Aorta (tissue), 5 donors: ENCODE data around the gene PCBD2. TPM values are rescaled to one million over a fixed set of nuclear protein-coding genes. Genes with fewer than 3 reads are reported as not detected.
"Not testable (repeated sequence)": the region's sequence is repeated elsewhere in the genome, so short reads cannot be mapped to it uniquely, and the experiment has no call there.

Experiments used
- ATAC-seq: fragments of 200-7000 bp; cut with Tn5 transposase; one replicate; pipeline ENCODE4 v1.9.1; 2022; ENCODE audit warnings: moderate library complexity; ENCODE audit not compliant: low FRiP score
- DNase-seq, 2 donors: peaks; one replicate each; pipeline ENCODE4 v3.0.0-alpha.2; 2020
- H3K27ac ChIP-seq, 2 donors: one replicate each; pipeline ENCODE4 v1.5.1; 2013; ENCODE audit warnings: low read length in 2 of 2, mild to moderate bottlenecking in 2 of 2, moderate library complexity in 2 of 2, control low read depth in 1 of 2, inconsistent platforms in 1 of 2, low read depth in 1 of 2
- H3K27me3 ChIP-seq, 2 donors: one replicate each; pipeline ENCODE4 v1.6.1; 2013; ENCODE audit warnings: control low read depth in 1 of 2, low read length in 1 of 2, mild to moderate bottlenecking in 1 of 2, moderate library complexity in 1 of 2; ENCODE audit not compliant: insufficient read depth in 2 of 2, control insufficient read depth in 1 of 2
- H3K36me3 ChIP-seq, 2 donors: one replicate each; pipeline ENCODE4 v1.6.1; 2013; ENCODE audit warnings: control low read depth in 1 of 2, low read length in 1 of 2, mild to moderate bottlenecking in 1 of 2; ENCODE audit not compliant: insufficient read depth in 2 of 2, control insufficient read depth in 1 of 2
- H3K4me1 ChIP-seq, 2 donors: one replicate each; pipeline ENCODE4 v1.6.1; 2013; ENCODE audit warnings: low read length in 2 of 2, control low read depth in 1 of 2, mild to moderate bottlenecking in 1 of 2, moderate library complexity in 1 of 2; ENCODE audit not compliant: insufficient read depth in 2 of 2, control insufficient read depth in 1 of 2
- H3K4me3 ChIP-seq, 2 donors: one replicate each; pipeline ENCODE4 v1.5.1; 2013; ENCODE audit warnings: low read length in 2 of 2, control low read depth in 1 of 2, mild to moderate bottlenecking in 1 of 2
- H3K9me3 ChIP-seq: one replicate; pipeline ENCODE4 v1.6.1; 2013; ENCODE audit warnings: mild to moderate bottlenecking, low read length; ENCODE audit not compliant: control insufficient read depth
- WGBS, 2 donors: extraction: QIAGEN DNeasy Blood & Tissue Kit; methylation state at CpG; one replicate each; pipeline ENCODE4 v1.1.7; 2013; 5-methylcytosine and 5-hydroxymethylcytosine counted together
- intact Hi-C, 2 donors: fragments of 100-400 bp; cut with DNase I; formaldehyde crosslinking; loops; one replicate each; pipeline versions ENCODE4 v1.14.2 to v1.15.0; 2022
- polyA plus RNA-seq, 2 donors: library from polyadenylated mRNA; stranded (reverse); fragments of 200-250 nt; gene quantifications; one replicate each; pipeline ENCODE4 v1.2.3, GENCODE V29; 2013
- total RNA-seq, 2 donors: library from RNA; stranded (reverse); fragmentation: NEBNext Ultra II Directional; extraction: Animal tissue kit (Norgen Biotek cat#: 25700); gene quantifications; one replicate each; pipeline ENCODE4 v1.2.1, GENCODE V29; 2021
- donor health status: healthy with polysubstance abuse.
- donor health status: Bipolar disorder and iron deficiency.
- donor health status: DM: no; HTN: no; CAD: no.
- donor health status: DM: no; HTN: no; CAD: no.
- donor health status: DM: yes; HTN: yes; CAD: no.

The PCBD2 gene
- total and polyA plus RNA-seq, 4 donors = 2.8 to 9.2 (median 5.2) TPM

DNA sequence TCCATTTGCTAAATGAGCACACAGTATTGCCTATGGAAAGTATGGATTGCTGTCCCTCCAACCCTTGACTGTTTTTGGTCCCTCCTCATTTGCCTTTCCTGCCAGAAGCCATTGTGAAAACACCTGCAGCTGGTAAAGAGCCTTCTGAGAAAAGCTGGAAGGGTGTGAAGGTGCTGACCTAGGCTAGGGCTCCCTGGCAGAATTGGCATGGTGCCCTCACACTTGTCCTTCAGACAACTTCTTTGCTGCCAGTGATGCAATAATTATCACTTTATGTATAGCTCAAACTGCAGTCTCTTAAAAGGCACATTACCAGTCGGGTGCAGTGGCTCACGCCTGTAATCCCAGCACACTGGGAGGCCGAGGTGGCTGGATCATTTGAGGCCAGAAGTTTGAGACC, 26.5 kb upstream of the PCBD2 start:
- no peak for DNase-seq
- intact Hi-C loops = no loop called here
- WGBS, 2 donors = 93 to 94% methylated on average over 3 of the region's 3 CpGs

DNA sequence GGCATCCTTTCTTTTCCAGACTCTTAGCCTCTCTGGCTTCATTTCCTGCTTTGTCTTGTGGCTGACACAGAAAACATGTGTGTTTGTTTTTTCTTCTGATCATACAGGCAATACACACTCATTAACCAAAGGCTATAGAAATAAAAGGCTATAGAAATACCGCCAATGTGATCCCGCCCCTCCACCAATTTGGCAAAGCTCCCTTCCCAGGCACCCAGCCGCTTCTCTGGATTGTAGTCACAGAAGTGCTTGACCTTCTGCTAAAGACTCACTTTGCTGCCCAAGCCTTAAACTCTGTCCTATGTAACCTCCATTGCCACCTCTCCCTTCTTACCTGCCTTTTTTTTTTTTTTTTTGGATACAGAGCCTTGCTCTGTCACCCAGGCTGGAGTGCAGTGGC, 25.5 kb upstream of the PCBD2 start:
- H3K27me3 ChIP-seq = no peaks in the 10 kb centered on the region
- WGBS, 2 donors = 80 to 84% methylated on average over 3 of the region's 3 CpGs
- DNase-seq = no peak
- no peak overlapping the region for H3K4me3 ChIP-seq
- no peaks in the 10 kb centered on the region for H3K36me3 ChIP-seq
- ATAC-seq = no peak
- intact Hi-C loops = no loop called here
- H3K27ac ChIP-seq = no peak overlapping the region
- H3K9me3 ChIP-seq = no peaks in the 10 kb centered on the region
- H3K4me1 ChIP-seq = no peaks in the 10 kb centered on the region

More for the DNA sequence above, 26.5 kb upstream of the PCBD2 start:
- Histone ChIP-seq H3K27me3 (no peaks in the 10 kb centered on the region), H3K36me3 (no peaks in the 10 kb centered on the region), H3K27ac (no peak overlapping the region), H3K4me3 (no peak overlapping the region), H3K4me1 (no peaks in the 10 kb centered on the region), H3K9me3 (no peaks in the 10 kb centered on the region)
- no peak for ATAC-seq

DNA sequence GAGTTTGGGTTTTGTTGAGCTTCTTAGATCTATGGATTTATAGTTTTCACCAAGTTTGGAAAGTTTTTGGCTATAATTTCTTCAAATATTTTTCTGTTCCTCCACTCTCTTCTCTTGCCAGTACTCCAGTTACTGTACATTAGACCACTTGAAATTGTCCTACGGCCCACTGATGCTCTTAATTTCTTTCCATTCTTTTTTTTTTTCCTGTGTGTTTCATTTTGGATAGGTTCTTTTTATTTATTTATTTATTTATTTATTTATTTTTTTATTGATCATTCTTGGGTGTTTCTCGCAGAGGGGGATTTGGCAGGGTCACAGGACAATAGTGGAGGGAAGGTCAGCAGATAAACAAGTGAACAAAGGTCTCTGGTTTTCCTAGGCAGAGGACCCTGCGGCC, 24.0 kb upstream of the PCBD2 start:
- not testable (repeated sequence) for DNase-seq
- 79 to 80% methylated on average over 1 to 2 of the region's 3 CpGs for WGBS, 2 donors

DNA sequence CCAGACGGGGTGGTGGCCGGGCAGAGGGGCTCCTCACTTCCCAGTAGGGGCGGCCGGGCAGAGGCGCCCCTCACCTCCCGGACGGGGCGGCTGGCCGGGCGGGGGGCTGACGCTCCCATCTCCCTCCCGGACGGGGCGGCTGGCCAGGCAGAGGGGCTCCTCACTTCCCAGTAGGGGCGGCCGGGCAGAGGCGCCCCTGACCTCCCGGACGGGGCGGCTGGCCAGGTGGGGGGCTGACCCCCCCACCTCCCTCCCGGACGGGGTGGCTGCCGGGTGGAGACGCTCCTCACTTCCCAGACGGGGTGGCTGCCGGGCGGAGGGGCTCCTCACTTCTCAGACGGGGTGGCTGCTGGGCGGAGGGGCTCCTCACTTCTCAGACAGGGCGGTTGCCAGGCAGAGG, 23.2 kb upstream of the PCBD2 start:
- H3K4me3 ChIP-seq, H3K4me1 ChIP-seq, intact Hi-C loops, ATAC-seq, DNase-seq, H3K27ac ChIP-seq, H3K9me3 ChIP-seq, H3K27me3 ChIP-seq, H3K36me3 ChIP-seq: not testable (repeated sequence)
- WGBS, 2 donors = 92 to 96% methylated on average over 12 to 28 of the region's 30 CpGs

More for the DNA sequence above, 24.0 kb upstream of the PCBD2 start:
- H3K4me1 ChIP-seq, H3K9me3 ChIP-seq, H3K36me3 ChIP-seq, H3K27ac ChIP-seq, H3K4me3 ChIP-seq, ATAC-seq, intact Hi-C loops, H3K27me3 ChIP-seq: not testable (repeated sequence)

DNA sequence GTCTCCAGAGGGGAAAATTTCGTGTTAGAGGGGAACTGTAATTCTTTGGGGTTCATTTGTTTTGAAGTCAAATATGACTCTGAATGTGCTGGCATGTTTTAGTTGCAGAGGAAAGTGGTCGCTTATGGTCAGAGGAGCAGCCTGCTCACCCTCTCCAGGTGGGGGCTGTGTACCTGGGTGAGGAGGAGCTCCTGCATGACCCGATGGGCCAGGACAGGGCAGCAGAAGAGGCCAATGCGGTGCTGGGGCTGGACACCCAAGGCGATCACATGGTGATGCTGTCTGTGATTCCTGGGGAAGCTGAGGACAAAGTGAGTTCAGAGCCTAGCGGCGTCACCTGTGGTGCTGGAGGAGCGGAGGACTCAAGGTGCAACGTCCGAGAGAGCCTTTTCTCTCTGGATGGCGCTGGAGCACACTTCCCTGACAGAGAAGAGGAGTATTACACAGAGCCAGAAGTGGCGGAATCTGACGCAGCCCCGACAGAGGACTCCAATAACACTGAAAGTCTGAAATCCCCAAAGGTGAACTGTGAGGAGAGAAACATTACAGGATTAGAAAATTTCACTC, 17.3 kb upstream of the PCBD2 start:
- H3K4me3 ChIP-seq = no peak overlapping the region
- H3K27me3 ChIP-seq = no peaks in the 10 kb centered on the region
- DNase-seq (no peak), ATAC-seq (peak; percentile 15)
- intact Hi-C loops = no loop called here
- WGBS, 2 donors = 88 to 89% methylated on average over 14 of the region's 14 CpGs
- no peaks in the 10 kb centered on the region for H3K9me3 ChIP-seq
- H3K4me1 ChIP-seq = no peaks in the 10 kb centered on the region
- H3K27ac ChIP-seq = no peak overlapping the region
- H3K36me3 ChIP-seq = peaks cover 2 to 6% of the 10 kb centered on the region in 2 donors

DNA sequence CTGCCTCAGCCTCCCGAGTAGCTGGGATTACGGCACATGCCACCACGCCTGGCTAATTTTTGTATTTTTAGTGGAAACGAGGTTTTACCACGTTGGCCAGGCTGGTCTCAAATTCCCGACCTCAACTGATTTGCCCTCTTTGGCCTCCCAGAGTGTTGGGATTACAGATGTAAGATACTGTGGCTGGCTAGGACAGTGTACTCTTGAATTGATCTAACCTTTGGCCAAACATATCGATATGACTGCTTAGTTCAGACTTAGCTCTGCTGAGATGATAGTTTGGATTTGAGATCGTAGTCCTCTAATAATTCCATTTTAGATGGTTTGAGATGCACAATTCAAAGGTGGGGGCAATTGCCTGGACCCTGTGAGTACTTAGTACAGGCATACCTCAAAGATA, 15.6 kb upstream of the PCBD2 start:
- 95 to 96% methylated on average over 8 of the region's 8 CpGs for WGBS, 2 donors
- peaks cover 2 to 6% of the 10 kb centered on the region in 2 donors for H3K36me3 ChIP-seq
- H3K4me3 ChIP-seq = no peak overlapping the region
- intact Hi-C loops = no loop called here
- no peaks in the 10 kb centered on the region for H3K9me3 ChIP-seq
- no peak overlapping the region for H3K27ac ChIP-seq
- H3K4me1 ChIP-seq = no peaks in the 10 kb centered on the region
- H3K27me3 ChIP-seq = no peaks in the 10 kb centered on the region
- no peak for ATAC-seq
- DNase-seq = no peak

DNA sequence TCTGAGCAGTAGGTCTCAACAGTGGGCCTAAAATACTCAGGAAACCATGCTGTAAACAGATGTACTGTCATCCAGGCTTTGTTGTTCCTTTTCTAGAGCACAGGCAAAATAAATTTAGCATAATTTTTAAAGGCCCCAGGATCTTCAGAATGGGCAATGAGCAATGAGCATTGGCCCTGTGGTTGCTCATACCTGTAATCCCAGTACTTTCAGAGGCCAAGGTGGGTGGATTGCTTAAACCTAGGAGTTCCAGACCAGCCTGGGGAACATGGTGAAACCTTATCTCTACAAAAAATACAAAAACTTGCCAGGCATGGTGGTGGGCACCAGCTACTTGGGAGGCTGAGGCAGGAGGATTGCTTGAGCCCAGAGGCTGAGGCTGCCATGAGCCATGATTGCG, 13.5 kb upstream of the PCBD2 start:
- Histone ChIP-seq H3K9me3 (no peaks in the 10 kb centered on the region), H3K27ac (no peak overlapping the region), H3K4me1 (no peaks in the 10 kb centered on the region), H3K4me3 (no peak overlapping the region), H3K27me3 (no peaks in the 10 kb centered on the region), H3K36me3 (peaks cover 0 to 6% of the 10 kb centered on the region in 2 donors)
- DNase-seq = no peak
- 98 to 100% methylated on average over 1 of the region's 1 CpG for WGBS, 2 donors
- no peak for ATAC-seq
- intact Hi-C loops = no loop called here

DNA sequence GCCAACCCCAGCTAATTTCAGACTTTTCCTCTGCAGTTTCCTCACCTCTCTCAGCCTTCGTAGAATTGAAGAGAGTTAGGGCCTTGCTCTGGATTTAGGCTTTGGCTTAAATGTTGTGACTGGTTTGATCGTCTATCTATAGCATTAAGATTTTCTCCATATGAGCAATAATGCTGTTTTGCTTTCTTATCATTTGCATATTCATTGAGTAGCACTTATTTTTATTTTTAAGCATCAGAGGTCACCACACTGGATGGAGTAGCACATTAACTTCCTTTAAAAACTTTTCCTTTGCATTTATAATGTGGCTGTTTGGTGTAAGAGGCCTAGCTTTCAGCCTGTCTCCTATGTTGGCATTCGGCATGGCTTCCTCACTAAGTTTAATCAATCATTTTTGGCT, 12.6 kb upstream of the PCBD2 start:
- H3K4me1 ChIP-seq = no peaks in the 10 kb centered on the region

DNA sequence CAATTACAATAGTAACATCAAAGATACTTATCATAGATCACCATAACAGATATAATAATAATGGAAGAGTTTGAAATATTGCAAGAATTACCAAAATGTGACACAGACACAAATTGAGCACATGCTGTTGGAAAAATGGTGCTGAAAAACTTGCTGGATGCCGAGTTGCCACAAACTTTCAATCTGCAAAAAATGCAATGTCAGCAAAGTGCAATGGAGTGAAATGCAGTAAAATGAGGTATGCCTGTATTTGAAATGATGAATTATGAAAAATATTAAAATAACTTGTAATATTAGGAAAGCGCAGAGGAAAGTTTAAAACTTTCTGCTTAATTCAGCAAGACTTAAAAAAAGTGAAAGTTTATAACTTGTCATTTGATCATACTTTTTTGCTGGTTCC, 12.0 kb upstream of the PCBD2 start:
- ATAC-seq (no peak), DNase-seq (no peak)
- no peaks in the 10 kb centered on the region for H3K4me1 ChIP-seq
- H3K4me3 ChIP-seq = no peak overlapping the region
- peaks cover 0 to 6% of the 10 kb centered on the region in 2 donors for H3K36me3 ChIP-seq
- H3K27ac ChIP-seq = no peak overlapping the region
- WGBS, 2 donors = 78 to 86% methylated on average over 2 of the region's 2 CpGs
- H3K27me3 ChIP-seq = no peaks in the 10 kb centered on the region
- intact Hi-C loops = no loop called here
- no peaks in the 10 kb centered on the region for H3K9me3 ChIP-seq

More for the DNA sequence above, 12.6 kb upstream of the PCBD2 start:
- Histone ChIP-seq H3K27me3 (no peaks in the 10 kb centered on the region), H3K36me3 (peaks cover 0 to 6% of the 10 kb centered on the region in 2 donors), H3K9me3 (no peaks in the 10 kb centered on the region), H3K27ac (no peak overlapping the region), H3K4me3 (no peak overlapping the region)
- intact Hi-C loops = no loop called here
- 91% methylated on average over 3 of the region's 3 CpGs for WGBS, 2 donors
- ATAC-seq = no peak
- DNase-seq = no peak
